ENCODE data around the gene DUS2. TPM values are rescaled to one million over a fixed set of nuclear protein-coding genes. Genes with fewer than 3 reads are reported as not detected.
"Not testable (repeated sequence)": the region's sequence is repeated elsewhere in the genome, so short reads cannot be mapped to it uniquely, and the experiment has no call there.

Gene DUS2
- total and polyA plus RNA-seq, 5 donors, result 4.3 to 9.5 (median 5.9) TPM

DNA sequence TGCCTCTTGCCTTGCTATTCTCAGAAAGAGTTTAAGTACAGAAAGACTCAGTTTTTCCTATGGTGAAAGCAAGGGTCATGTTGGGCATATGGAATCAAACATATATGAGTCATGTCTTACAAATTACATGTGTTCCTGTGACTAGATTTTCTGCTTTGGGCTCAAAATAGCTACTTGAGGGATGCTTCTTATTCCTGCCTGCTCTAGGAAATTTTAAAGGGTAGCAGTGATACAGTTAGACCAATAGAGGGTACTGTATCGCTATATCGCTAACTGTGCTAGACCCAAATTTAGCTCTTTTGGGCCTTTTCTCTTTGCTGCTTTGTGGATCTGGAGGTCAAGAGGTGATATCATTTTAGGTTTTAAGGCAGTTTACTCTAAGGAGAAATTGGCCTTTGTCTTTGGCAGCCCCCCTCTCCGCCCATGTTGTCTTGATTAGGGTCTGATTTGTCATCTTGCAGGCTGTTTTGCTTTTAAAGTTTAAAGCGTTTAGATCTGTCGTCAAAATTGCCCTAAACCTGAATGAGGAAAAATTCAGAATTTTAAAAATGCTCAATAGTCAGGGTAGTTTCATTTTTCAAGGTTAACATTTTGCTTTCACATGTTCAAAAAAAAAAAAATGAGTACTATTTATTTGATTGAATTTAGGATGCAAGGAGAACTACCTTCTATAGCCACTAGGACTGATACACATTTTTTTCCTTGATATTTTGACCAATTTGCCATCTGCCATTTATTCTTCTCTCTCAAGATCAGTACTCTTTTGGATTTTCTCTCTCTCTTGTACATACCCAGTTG lies 70.9 kb downstream of the DUS2 start:
- Histone ChIP-seq H3K4me1 (ENCODE audit: control insufficient read depth, insufficient read depth, low read length) (no peaks in the 10 kb centered on the region), H3K27ac (ENCODE audit: low read length) (no peak overlapping the region), H3K27me3 (ENCODE audit: control insufficient read depth, insufficient read depth) (no peaks in the 10 kb centered on the region), H3K9me3 (ENCODE audit: control insufficient read depth, low read length) (no peaks in the 10 kb centered on the region), H3K4me3 (ENCODE audit: low read length) (no peak overlapping the region)
- WGBS, result 77% methylated on average over 5 of the region's 5 CpGs
- intact Hi-C loops (cut with DNase I), result loop anchor here in 2 of 4 donors (5.0 to 10.0 kb wide), 2 partner anchors 131 to 133 kb away; no protein-coding TSS in a partner anchor
- DNase-seq (no peak), ATAC-seq (peak; percentile 63 to 66)

DNA sequence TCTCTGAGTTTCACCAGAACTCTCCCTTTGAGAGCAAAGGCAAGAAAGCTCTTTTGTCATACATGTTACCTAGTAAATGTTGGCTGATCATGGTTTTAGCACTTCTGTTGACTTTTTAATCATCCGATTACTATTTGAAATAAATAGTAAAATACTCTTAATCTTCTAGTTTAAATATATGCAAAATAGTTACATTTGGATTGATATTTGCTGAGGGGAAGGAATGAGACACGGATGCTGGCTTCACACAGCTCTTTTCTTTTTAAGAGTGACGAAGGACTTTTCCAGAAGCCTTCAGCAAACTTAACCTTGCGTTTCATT lies 71.5 kb downstream of the DUS2 start:
- ATAC-seq, result no peak
- H3K4me1 ChIP-seq (ENCODE audit: control insufficient read depth, insufficient read depth, low read length), result no peaks in the 10 kb centered on the region

DNA sequence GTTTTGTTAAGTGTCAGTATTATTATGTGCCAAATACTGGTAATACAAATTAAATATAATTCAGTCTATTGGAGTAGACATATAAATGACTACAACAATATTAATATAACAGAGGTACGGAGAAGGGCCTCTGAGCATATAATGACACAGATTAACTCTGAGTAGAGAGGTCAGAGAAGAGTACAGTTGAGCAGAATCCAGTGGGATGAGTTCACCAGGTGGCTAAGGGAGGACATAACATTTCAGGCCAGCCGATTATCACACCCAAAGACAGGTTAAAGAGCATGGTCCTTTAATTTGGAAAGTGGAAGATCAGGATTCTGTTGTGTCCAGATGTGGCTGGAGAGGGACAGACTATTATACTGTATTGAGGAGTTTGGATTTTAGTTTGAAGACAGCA lies 73.4 kb downstream of the DUS2 start:
- Histone ChIP-seq H3K4me1 (ENCODE audit: control insufficient read depth, insufficient read depth, low read length) (no peaks in the 10 kb centered on the region), H3K9me3 (ENCODE audit: control insufficient read depth, low read length) (no peaks in the 10 kb centered on the region), H3K4me3 (ENCODE audit: low read length) (no peak overlapping the region), H3K27me3 (ENCODE audit: control insufficient read depth, insufficient read depth) (no peaks in the 10 kb centered on the region), H3K27ac (ENCODE audit: low read length) (no peak overlapping the region)
- 97% methylated on average over 2 of the region's 2 CpGs for WGBS
- intact Hi-C loops (cut with DNase I), result loop anchor here in 1 of 4 donors (10.0 kb wide), 1 partner anchor 128 kb away; no protein-coding TSS in a partner anchor
- DNase-seq (no peak), ATAC-seq (no peak)

More for the DNA sequence above, 71.5 kb downstream of the DUS2 start:
- no peaks in the 10 kb centered on the region for H3K9me3 ChIP-seq (ENCODE audit: control insufficient read depth, low read length)
- intact Hi-C loops (cut with DNase I), result loop anchor here in 2 of 4 donors (5.0 to 10.0 kb wide), 2 partner anchors 130 to 133 kb away; no protein-coding TSS in a partner anchor
- H3K4me3 ChIP-seq (ENCODE audit: low read length), result no peak overlapping the region
- WGBS, result 83% methylated on average over 4 of the region's 4 CpGs
- H3K27me3 ChIP-seq (ENCODE audit: control insufficient read depth, insufficient read depth), result no peaks in the 10 kb centered on the region
- H3K27ac ChIP-seq (ENCODE audit: low read length), result no peak overlapping the region
- DNase-seq, result no peak

DNA sequence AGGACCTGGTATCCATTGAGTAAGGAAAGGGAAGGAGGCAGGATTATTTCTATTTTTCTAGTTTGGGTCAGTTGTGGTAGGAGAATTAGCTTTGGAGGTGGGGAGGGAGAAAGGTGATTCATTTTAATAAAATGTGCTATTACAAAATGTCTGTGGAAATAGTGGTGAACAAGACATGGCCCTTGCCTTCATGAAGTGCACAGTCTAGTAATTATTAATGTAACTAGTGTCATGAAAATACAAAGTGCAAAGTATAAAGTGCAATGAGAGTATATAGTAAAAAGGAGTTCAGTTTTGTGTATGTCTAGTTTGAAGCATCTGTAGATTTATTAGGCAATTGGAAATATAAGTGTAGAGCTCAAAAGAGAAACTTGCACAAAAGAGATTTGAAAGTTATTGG lies 74.0 kb downstream of the DUS2 start:
- Histone ChIP-seq H3K27me3 (ENCODE audit: control insufficient read depth, insufficient read depth) (no peaks in the 10 kb centered on the region), H3K4me3 (ENCODE audit: low read length) (no peak overlapping the region), H3K4me1 (ENCODE audit: control insufficient read depth, insufficient read depth, low read length) (no peaks in the 10 kb centered on the region), H3K9me3 (ENCODE audit: control insufficient read depth, low read length) (no peaks in the 10 kb centered on the region), H3K27ac (ENCODE audit: low read length) (no peak overlapping the region)
- ATAC-seq (no peak), DNase-seq (no peak)
- intact Hi-C loops (cut with DNase I), result loop anchor here in 1 of 4 donors (10.0 kb wide), 1 partner anchor 128 kb away; no protein-coding TSS in a partner anchor

DNA sequence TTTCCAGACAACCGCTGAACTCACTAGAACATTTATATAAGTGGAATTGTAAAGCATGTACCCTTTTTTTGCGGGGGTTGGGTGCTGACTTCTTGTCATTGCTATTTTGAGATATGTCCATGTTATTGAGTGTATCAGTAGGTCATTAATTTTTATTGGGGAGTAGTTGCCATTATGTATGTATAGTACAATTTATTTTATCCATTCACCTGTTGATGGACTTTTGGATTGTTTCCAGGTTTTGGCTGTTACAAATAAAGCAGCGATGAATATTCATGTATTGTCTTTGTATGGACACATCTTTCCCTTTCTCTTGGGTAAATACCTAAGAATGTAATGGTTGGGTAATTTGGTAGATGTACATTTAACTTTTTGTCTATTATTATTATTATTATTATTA lies 74.8 kb downstream of the DUS2 start:
- intact Hi-C loops (cut with DNase I), result loop anchor here in 1 of 4 donors (10.0 kb wide), 1 partner anchor 127 kb away; no protein-coding TSS in a partner anchor
- Histone ChIP-seq H3K9me3 (ENCODE audit: control insufficient read depth, low read length) (no peaks in the 10 kb centered on the region), H3K27me3 (ENCODE audit: control insufficient read depth, insufficient read depth) (no peaks in the 10 kb centered on the region), H3K4me3 (ENCODE audit: low read length) (no peak overlapping the region), H3K4me1 (ENCODE audit: control insufficient read depth, insufficient read depth, low read length) (no peaks in the 10 kb centered on the region), H3K27ac (ENCODE audit: low read length) (no peak overlapping the region)
- WGBS, result 97% methylated on average over 3 of the region's 3 CpGs
- no peak for ATAC-seq
- no peak for DNase-seq

DNA sequence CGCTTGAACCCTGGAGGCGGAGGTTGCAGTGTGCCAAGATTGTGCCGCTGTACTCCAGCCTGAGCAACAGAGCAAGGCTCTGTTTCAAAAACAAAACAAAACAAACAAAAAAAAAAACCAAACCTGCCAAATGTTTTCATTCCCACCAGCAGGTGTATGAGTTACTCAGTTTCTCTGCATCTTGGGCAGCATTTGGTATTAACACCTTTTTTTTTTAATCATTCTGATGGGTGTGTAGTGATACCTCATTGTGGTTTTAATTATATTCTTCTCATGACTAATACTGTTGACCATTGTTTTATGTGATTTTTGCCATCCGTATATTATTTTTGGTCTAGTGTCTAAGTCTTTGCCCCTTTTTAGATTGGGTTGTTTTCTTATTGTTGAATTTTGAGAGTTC lies 77.4 kb downstream of the DUS2 start:
- H3K9me3 ChIP-seq (ENCODE audit: control insufficient read depth, low read length), result no peaks in the 10 kb centered on the region
- intact Hi-C loops (cut with DNase I), result no loop called here
- no peak overlapping the region for H3K4me3 ChIP-seq (ENCODE audit: low read length)
- no peak for ATAC-seq
- DNase-seq, result no peak
- no peak overlapping the region for H3K27ac ChIP-seq (ENCODE audit: low read length)
- no peaks in the 10 kb centered on the region for H3K27me3 ChIP-seq (ENCODE audit: control insufficient read depth, insufficient read depth)
- peaks cover 2% of the 10 kb centered on the region for H3K4me1 ChIP-seq (ENCODE audit: control insufficient read depth, insufficient read depth, low read length)
- 89% methylated on average over 4 of the region's 4 CpGs for WGBS

DNA sequence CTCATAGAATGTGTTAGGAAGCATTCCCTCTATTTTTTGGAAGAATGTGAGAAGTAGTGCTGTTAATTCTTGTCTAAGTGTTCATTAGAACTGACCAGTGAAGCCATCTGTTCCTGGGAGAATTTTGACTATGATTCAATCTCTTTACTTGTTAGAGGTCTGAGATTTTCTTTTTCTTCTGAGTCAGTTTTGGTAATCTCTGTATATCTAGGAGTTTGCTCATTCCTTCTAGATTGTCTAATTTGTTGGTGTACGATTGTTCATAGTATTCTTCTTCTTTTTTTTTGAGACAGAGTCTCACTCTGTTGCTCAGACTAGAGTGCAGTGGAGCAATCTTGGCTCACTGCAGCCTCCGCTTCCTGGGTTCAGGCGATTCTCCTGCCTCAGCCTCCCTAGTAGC lies 82.5 kb downstream of the DUS2 start:
- H3K9me3 ChIP-seq (ENCODE audit: control insufficient read depth, low read length), result no peaks in the 10 kb centered on the region
- WGBS, result 95% methylated on average over 3 of the region's 3 CpGs
- ATAC-seq (no peak), DNase-seq (no peak)
- no peaks in the 10 kb centered on the region for H3K27me3 ChIP-seq (ENCODE audit: control insufficient read depth, insufficient read depth)
- no peak overlapping the region for H3K27ac ChIP-seq (ENCODE audit: low read length)
- H3K4me3 ChIP-seq (ENCODE audit: low read length), result no peak overlapping the region
- intact Hi-C loops (cut with DNase I), result no loop called here
- H3K4me1 ChIP-seq (ENCODE audit: control insufficient read depth, insufficient read depth, low read length), result peaks cover 2% of the 10 kb centered on the region

DNA sequence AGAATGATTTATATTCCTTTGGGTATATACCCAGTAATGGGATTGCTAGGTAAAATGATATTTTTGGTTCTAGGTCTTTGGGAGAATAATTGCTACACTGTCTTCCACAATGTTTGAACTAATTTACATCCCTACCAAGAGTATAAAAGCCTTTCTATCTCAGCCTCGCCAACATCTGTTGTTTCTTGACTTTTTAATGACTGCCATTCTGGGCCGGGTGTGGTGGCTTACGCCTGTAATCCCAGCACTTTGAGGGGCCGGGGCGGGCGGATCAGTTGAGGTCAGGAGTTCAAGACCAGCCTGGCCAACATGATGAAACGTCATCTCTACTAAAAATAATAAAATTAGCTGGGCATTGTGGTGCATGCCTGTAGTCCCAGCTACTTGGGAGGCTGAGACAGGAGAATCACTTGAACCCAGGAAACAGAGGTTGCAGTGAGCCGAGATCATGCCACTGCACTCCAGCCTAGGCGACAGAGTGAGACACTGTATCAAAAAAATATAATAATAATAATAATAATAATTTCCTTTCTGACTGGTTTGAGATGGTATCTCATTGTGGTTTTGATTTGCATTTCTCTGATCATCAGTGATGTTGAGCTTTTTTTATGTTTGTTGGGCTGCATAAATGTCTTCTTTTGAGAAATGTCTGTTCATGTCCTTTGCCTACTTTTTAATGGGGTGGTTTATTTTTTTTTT lies 84.3 kb downstream of the DUS2 start:
- DNase-seq; H3K4me3 ChIP-seq (ENCODE audit: low read length); H3K27me3 ChIP-seq (ENCODE audit: control insufficient read depth, insufficient read depth); H3K27ac ChIP-seq (ENCODE audit: low read length); ATAC-seq; H3K4me1 ChIP-seq (ENCODE audit: control insufficient read depth, insufficient read depth, low read length); H3K9me3 ChIP-seq (ENCODE audit: control insufficient read depth, low read length); intact Hi-C loops (cut with DNase I): not testable (repeated sequence)
- WGBS, result 93% methylated on average over 9 of the region's 9 CpGs

DNA sequence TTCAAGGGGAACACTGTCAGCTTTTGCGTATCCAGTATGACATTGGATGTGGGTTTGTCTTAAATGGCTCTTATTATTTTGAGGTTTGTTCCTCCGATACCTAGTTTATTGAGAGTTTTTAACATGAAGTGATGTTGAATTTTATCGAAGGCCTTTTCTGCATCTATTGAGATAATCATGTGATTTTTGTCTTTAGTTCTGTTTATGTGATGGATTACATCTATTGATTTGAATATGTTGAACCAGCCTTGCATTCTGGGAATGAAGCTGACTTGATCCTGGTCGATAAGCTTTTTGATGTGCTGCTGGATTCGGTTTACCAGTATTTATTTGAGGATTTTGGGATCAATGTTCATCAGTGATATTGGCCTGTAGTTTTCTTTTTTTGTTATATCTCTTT lies 86.1 kb downstream of the DUS2 start:
- H3K4me3 ChIP-seq (ENCODE audit: low read length); ATAC-seq; DNase-seq; H3K9me3 ChIP-seq (ENCODE audit: control insufficient read depth, low read length); intact Hi-C loops (cut with DNase I); H3K27me3 ChIP-seq (ENCODE audit: control insufficient read depth, insufficient read depth); H3K27ac ChIP-seq (ENCODE audit: low read length); H3K4me1 ChIP-seq (ENCODE audit: control insufficient read depth, insufficient read depth, low read length): not testable (repeated sequence)
- WGBS, result 96% methylated on average over 5 of the region's 5 CpGs

DNA sequence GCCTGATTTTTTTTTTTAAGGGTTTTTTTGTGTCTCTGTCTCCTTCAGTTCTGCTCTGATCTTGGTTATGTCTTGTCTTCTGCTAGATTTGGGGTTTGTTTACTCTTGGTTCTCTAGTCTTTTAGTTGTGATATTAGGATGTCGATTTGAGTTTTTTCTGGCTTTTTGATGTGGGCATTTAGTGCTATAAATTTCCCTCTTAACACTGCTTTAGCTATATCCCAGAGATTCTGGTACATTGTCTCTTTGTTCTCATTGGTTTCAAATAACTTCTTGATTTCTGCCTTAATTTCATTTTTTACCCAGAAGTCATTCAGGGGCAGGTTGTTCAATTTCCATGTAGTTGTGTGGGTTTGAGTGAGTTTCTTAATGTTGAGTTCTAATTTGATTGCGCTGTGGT lies 87.5 kb downstream of the DUS2 start:
- H3K4me1 ChIP-seq (ENCODE audit: control insufficient read depth, insufficient read depth, low read length); ATAC-seq; intact Hi-C loops (cut with DNase I); H3K9me3 ChIP-seq (ENCODE audit: control insufficient read depth, low read length); H3K27ac ChIP-seq (ENCODE audit: low read length); DNase-seq; H3K27me3 ChIP-seq (ENCODE audit: control insufficient read depth, insufficient read depth); H3K4me3 ChIP-seq (ENCODE audit: low read length): not testable (repeated sequence)
- 96% methylated on average over 2 of the region's 2 CpGs for WGBS

DNA sequence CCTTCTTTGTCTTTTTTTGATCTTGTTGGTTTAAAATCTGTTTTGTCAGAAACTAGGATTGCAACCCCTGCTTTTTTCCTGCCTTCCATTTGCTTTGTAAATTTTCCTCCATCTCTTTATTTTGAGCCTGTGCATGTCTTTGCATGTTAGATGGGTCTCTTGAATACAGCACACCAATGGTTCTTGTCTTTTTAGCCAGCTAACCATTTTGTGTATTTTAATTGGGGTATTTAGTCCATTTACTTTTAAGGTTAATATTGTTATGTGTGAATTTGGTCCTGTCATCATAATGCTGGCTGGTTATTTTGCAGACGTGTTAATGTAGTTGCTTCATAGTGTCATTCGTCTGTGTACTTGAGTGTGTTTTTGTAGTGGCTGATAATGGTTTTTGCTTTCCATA lies 88.3 kb downstream of the DUS2 start:
- H3K9me3 ChIP-seq (ENCODE audit: control insufficient read depth, low read length), result no peaks in the 10 kb centered on the region
- H3K27ac ChIP-seq (ENCODE audit: low read length), result no peak overlapping the region
- DNase-seq (no peak), ATAC-seq (no peak)
- no peak overlapping the region for H3K4me3 ChIP-seq (ENCODE audit: low read length)
- no peaks in the 10 kb centered on the region for H3K27me3 ChIP-seq (ENCODE audit: control insufficient read depth, insufficient read depth)
- intact Hi-C loops (cut with DNase I), result no loop called here
- 59% methylated on average over 2 of the region's 2 CpGs for WGBS
- peaks cover 2% of the 10 kb centered on the region for H3K4me1 ChIP-seq (ENCODE audit: control insufficient read depth, insufficient read depth, low read length)

Data from right cardiac atrium (tissue), 5 donors.